HFFc6 (cell line): ENCODE results near the gene PCLO. TPM values are rescaled to one million over a fixed set of nuclear protein-coding genes. Genes with fewer than 3 reads are reported as not detected.

Source experiments
- DNase-seq: peaks from one replicate; pipeline ENCODE4 v3.0.0-alpha.2; 2018
- H3K27ac Mint-ChIP-seq: 2 replicates; pipeline ENCODE4 v1.8.0; 2020; ENCODE audit warnings: mild to moderate bottlenecking, mixed read lengths
- H3K27me3 Mint-ChIP-seq: 2 replicates; pipeline ENCODE4 v1.8.0; 2021; ENCODE audit warnings: mild to moderate bottlenecking, moderate library complexity, mixed read lengths; ENCODE audit not compliant: insufficient read depth
- H3K36me3 Mint-ChIP-seq: 2 replicates; pipeline ENCODE4 v1.8.0; 2021; ENCODE audit warnings: low read depth, mixed read lengths
- H3K4me1 Mint-ChIP-seq: 2 replicates; pipeline ENCODE4 v1.8.0; 2020; ENCODE audit warnings: low read depth, mixed read lengths
- H3K4me3 Mint-ChIP-seq: 2 replicates; pipeline ENCODE4 v1.8.0; 2020; ENCODE audit warnings: mild to moderate bottlenecking, moderate library complexity, mixed read lengths
- H3K9me3 Mint-ChIP-seq: 2 replicates; pipeline ENCODE4 v1.8.0; 2020; ENCODE audit warnings: mild to moderate bottlenecking, mixed read lengths
- CTCF ChIP-seq: fragments of 200-600 bp; sonication (generic); IDR thresholded peaks from 2 replicates; pipeline ENCODE4 v1.5.0; 2021; ENCODE audit warnings: antibody characterized with exemption, mild to moderate bottlenecking
- total RNA-seq, 6 experiments: library from RNA; stranded (reverse); fragmentation: NEBNext Ultra II Directional; extraction: Animal tissue kit (Norgen Biotek cat#: 25700); gene quantifications; 2 replicates in 1 of 6; 3 replicates in 5 of 6; pipeline ENCODE4 v1.2.3, GENCODE V29; 2021

PCLO gene
- total RNA-seq, 6 experiments from 2014 or later = 0.64 to 2.3 (median 1.7) TPM

- no peaks in the 10 kb centered on the region for H3K4me1 Mint-ChIP-seq
- no peak for DNase-seq
- no peak overlapping the region for H3K4me3 Mint-ChIP-seq
- TF ChIP-seq CTCF = no peak
- peaks cover 8% of the 10 kb centered on the region; the same call in 1 of the 2 replicates for H3K9me3 Mint-ChIP-seq
- no peaks in the 10 kb centered on the region for H3K36me3 Mint-ChIP-seq
- no peak overlapping the region for H3K27ac Mint-ChIP-seq
- no peaks in the 10 kb centered on the region for H3K27me3 Mint-ChIP-seq
Measured at GRCh38 chr7:83001362-83002040, 161.2 kb downstream of the PCLO start.

- Mint-ChIP-seq H3K4me3 (no peak overlapping the region), H3K27me3 (no peaks in the 10 kb centered on the region), H3K9me3 (peaks cover 4% of the 10 kb centered on the region; the same call in 1 of the 2 replicates), H3K36me3 (no peaks in the 10 kb centered on the region), H3K27ac (no peak overlapping the region), H3K4me1 (no peaks in the 10 kb centered on the region)
- no peak for DNase-seq
- TF ChIP-seq CTCF = no peak
Measured at GRCh38 chr7:82998436-82998835, 164.2 kb downstream of the PCLO start.

GRCh38 chr7:82985144-82985802, 177.4 kb downstream of the PCLO start:
- no peaks in the 10 kb centered on the region for H3K4me1 Mint-ChIP-seq
- no peaks in the 10 kb centered on the region for H3K27me3 Mint-ChIP-seq
- H3K36me3 Mint-ChIP-seq = no peaks in the 10 kb centered on the region
- no peak overlapping the region for H3K4me3 Mint-ChIP-seq
- no peak overlapping the region for H3K27ac Mint-ChIP-seq
- peaks cover 9% of the 10 kb centered on the region for H3K9me3 Mint-ChIP-seq
- DNase-seq = no peak
- TF ChIP-seq CTCF = no peak

- H3K27me3 Mint-ChIP-seq = no peaks in the 10 kb centered on the region
- H3K4me3 Mint-ChIP-seq = no peak overlapping the region
- no peak for TF ChIP-seq CTCF
- DNase-seq = no peak
- no peak overlapping the region for H3K27ac Mint-ChIP-seq
- H3K36me3 Mint-ChIP-seq = no peaks in the 10 kb centered on the region
- H3K9me3 Mint-ChIP-seq = 0 out of 2 replicates have a peak, but pooled peaks cover 4% of the 10 kb centered on the region
- H3K4me1 Mint-ChIP-seq = no peaks in the 10 kb centered on the region
Measured at GRCh38 chr7:82980130-82980788, 182.4 kb downstream of the PCLO start.

- no peak for TF ChIP-seq CTCF
- H3K27ac Mint-ChIP-seq = no peak overlapping the region
- no peak for DNase-seq
- no peaks in the 10 kb centered on the region for H3K36me3 Mint-ChIP-seq
- no peak overlapping the region for H3K4me3 Mint-ChIP-seq
- H3K27me3 Mint-ChIP-seq = no peaks in the 10 kb centered on the region
- 0 out of 2 replicates have a peak, but pooled peaks cover 4% of the 10 kb centered on the region for H3K9me3 Mint-ChIP-seq
- no peaks in the 10 kb centered on the region for H3K4me1 Mint-ChIP-seq
Measured at GRCh38 chr7:82975811-82976468, 186.7 kb downstream of the PCLO start.
